H1 (cell line): ENCODE results near the gene SETD1B. TPM values are rescaled to one million over a fixed set of nuclear protein-coding genes. Genes with fewer than 3 reads are reported as not detected.

ENCODE experiments used
- CTCF ChIA-PET: fragments of 300-600 bp; sonication (Branson Sonifier 250); formaldehyde crosslinking; loops from one replicate; lab custom pipeline; 2021; ENCODE audit not compliant: partially characterized antibody; lab: Charles Lee
- POLR2A ChIA-PET: fragments of 300-600 bp; sonication (Branson Sonifier 250); formaldehyde crosslinking; loops from one replicate; lab custom pipeline; 2021; ENCODE audit warnings: inconsistent platforms; ENCODE audit not compliant: partially characterized antibody; lab: Charles Lee
- DNase-seq, 2 experiments: peaks; one replicate each; pipeline versions ENCODE4 v3.0.0 to v3.0.0-alpha.2; 2010 to 2022; ENCODE audit warnings: low spot score in 2 of 2, low read depth in 1 of 2, mixed read lengths in 1 of 2
- FAIRE-seq: peaks from 2 replicates; lab custom pipeline; 2011; peaks lifted over from hg19 to GRCh38; lab: Jason Lieb, UNC
- H2AFZ ChIP-seq: 2 replicates; pipeline ENCODE4 v1.8.1; 2012; ENCODE audit warnings: low read length, inconsistent platforms
- H2AK5ac ChIP-seq: 2 replicates; pipeline ENCODE4 v1.6.1; 2013; ENCODE audit warnings: low read depth, low read length
- H2BK120ac ChIP-seq: replicated peaks from 2 replicates; pipeline ENCODE3; 2013; ENCODE audit warnings: low read depth, low read length, inconsistent platforms
- H2BK12ac ChIP-seq: 2 replicates; pipeline ENCODE4 v1.6.1; 2013; ENCODE audit warnings: low read depth, low read length
- H2BK15ac ChIP-seq: 2 replicates; pipeline ENCODE4 v1.6.1; 2013; ENCODE audit warnings: low read length
- H2BK20ac ChIP-seq: 2 replicates; pipeline ENCODE4 v1.6.1; 2013; ENCODE audit warnings: low read length
- H2BK5ac ChIP-seq: 2 replicates; pipeline ENCODE4 v1.6.1; 2013; ENCODE audit warnings: low read depth, low read length
- H3K14ac ChIP-seq: 2 replicates; pipeline ENCODE4 v1.6.1; 2013; ENCODE audit warnings: inconsistent platforms; ENCODE audit not compliant: insufficient read length
- H3K18ac ChIP-seq: 2 replicates; pipeline ENCODE4 v1.6.1; 2013; ENCODE audit warnings: low read length; ENCODE audit errors: extremely low read depth
- H3K23ac ChIP-seq: 2 replicates; pipeline ENCODE4 v1.6.1; 2013; ENCODE audit warnings: inconsistent platforms; ENCODE audit not compliant: insufficient read length
- H3K23me2 ChIP-seq: 2 replicates; pipeline ENCODE4 v1.6.1; 2013; ENCODE audit warnings: low read depth, low read length
- H3K27ac ChIP-seq: 2 replicates; pipeline ENCODE4 v1.6.1; 2011; ENCODE audit warnings: low read depth, low read length, inconsistent platforms
- H3K27me3 ChIP-seq, 4 experiments: replicated peaks in 1 of 4; 1 replicate in 1 of 4; 2 replicates in 3 of 4; pipeline versions ENCODE4 v1.6.1 to v1.8.1; 2011 to 2013; ENCODE audit warnings: low read length in 3 of 4, mild to moderate bottlenecking in 3 of 4, inconsistent platforms in 2 of 4, mixed read lengths in 2 of 4, moderate library complexity in 1 of 4; ENCODE audit not compliant: control insufficient read depth in 3 of 4, insufficient read depth in 3 of 4; ENCODE audit errors: extremely low read depth in 1 of 4
- H3K36me3 ChIP-seq, 4 experiments: 2 replicates each; pipeline versions ENCODE4 v1.6.1 to v1.8.1; 2011 to 2013; ENCODE audit warnings: mild to moderate bottlenecking in 4 of 4, low read length in 3 of 4, moderate library complexity in 2 of 4, control low read depth in 1 of 4, inconsistent platforms in 1 of 4; ENCODE audit not compliant: insufficient read depth in 4 of 4, control insufficient read depth in 2 of 4
- H3K4ac ChIP-seq: replicated peaks from 2 replicates; pipeline ENCODE3; 2013; ENCODE audit warnings: low read length, low read depth, mixed read lengths, inconsistent platforms; ENCODE audit not compliant: insufficient read length
- H3K4me1 ChIP-seq, 4 experiments: replicated peaks in 1 of 4; 1 replicate in 1 of 4; 2 replicates in 3 of 4; pipeline versions ENCODE4 v1.6.1 to v1.8.1; 2011 to 2013; ENCODE audit warnings: low read length in 3 of 4, inconsistent platforms in 2 of 4, mixed read lengths in 1 of 4; ENCODE audit not compliant: insufficient read depth in 4 of 4, control insufficient read depth in 3 of 4
- H3K4me2 ChIP-seq, 2 experiments: 2 replicates each; pipeline versions ENCODE4 v1.6.1 to v1.8.1; 2011 to 2013; ENCODE audit warnings: low read depth in 2 of 2, low read length in 2 of 2, control low read depth in 1 of 2, inconsistent platforms in 1 of 2, mild to moderate bottlenecking in 1 of 2; ENCODE audit not compliant: insufficient read depth in 1 of 2
- H3K4me3 ChIP-seq, 4 experiments: fragments of 200-600, 300-600 bp in 1 of 4; sonication (generic), shearing (Covaris generic), sonication (Bioruptor Twin) in 1 of 4; 2 replicates each; pipeline versions ENCODE4 v1.5.1 to v1.8.1; 2011 to 2016; ENCODE audit warnings: low read length in 4 of 4, low read depth in 3 of 4, control low read depth in 2 of 4, inconsistent platforms in 2 of 4, mild to moderate bottlenecking in 2 of 4, mixed read lengths in 1 of 4, moderate library complexity in 1 of 4; ENCODE audit not compliant: insufficient read depth in 2 of 4; ENCODE audit errors: extremely low read depth in 1 of 4
- H3K56ac ChIP-seq: replicated peaks from 2 replicates; pipeline ENCODE3; 2013; ENCODE audit warnings: low read depth, mild to moderate bottlenecking, mixed read lengths, low read length, inconsistent platforms; ENCODE audit not compliant: insufficient read length
- H3K79me1 ChIP-seq: 2 replicates; pipeline ENCODE4 v1.6.1; 2013; ENCODE audit warnings: low read depth, low read length, control low read depth
- H3K79me2 ChIP-seq, 2 experiments: 2 replicates each; pipeline versions ENCODE4 v1.6.1 to v1.8.1; 2012 to 2013; ENCODE audit warnings: low read length in 2 of 2, mild to moderate bottlenecking in 2 of 2, inconsistent platforms in 1 of 2; ENCODE audit not compliant: insufficient read depth in 2 of 2, control insufficient read depth in 1 of 2
- H3K9ac ChIP-seq, 4 experiments: replicated peaks in 1 of 4; 1 replicate in 1 of 4; 2 replicates in 3 of 4; pipeline versions ENCODE4 v1.6.1 to v1.8.1; 2011 to 2013; ENCODE audit warnings: low read depth in 3 of 4, low read length in 3 of 4, control low read depth in 2 of 4, mild to moderate bottlenecking in 2 of 4, moderate library complexity in 2 of 4, inconsistent platforms in 1 of 4; ENCODE audit errors: extremely low read depth in 1 of 4
- H3K9me3 ChIP-seq, 2 experiments: 2 replicates each; pipeline versions ENCODE4 v1.6.1 to v1.8.1; 2012 to 2013; ENCODE audit warnings: mild to moderate bottlenecking in 2 of 2, moderate library complexity in 2 of 2, control low read depth in 1 of 2, inconsistent platforms in 1 of 2, low read depth in 1 of 2, low read length in 1 of 2, mixed read lengths in 1 of 2; ENCODE audit not compliant: insufficient read depth in 2 of 2
- H4K20me1 ChIP-seq, 2 experiments: replicated peaks in 1 of 2; 2 replicates each; pipeline versions ENCODE3 to v1.8.1; 2011 to 2013; ENCODE audit warnings: inconsistent platforms in 2 of 2, low read length in 2 of 2, mild to moderate bottlenecking in 1 of 2; ENCODE audit not compliant: insufficient read depth in 2 of 2, control insufficient read depth in 1 of 2
- H4K5ac ChIP-seq: 2 replicates; pipeline ENCODE4 v1.6.1; 2013; ENCODE audit warnings: low read length, low read depth, mixed read lengths, inconsistent platforms; ENCODE audit not compliant: insufficient read length
- H4K8ac ChIP-seq: 2 replicates; pipeline ENCODE4 v1.8.0; 2013; ENCODE audit warnings: mild to moderate bottlenecking, moderate library complexity, low read length, inconsistent platforms; ENCODE audit not compliant: insufficient read depth; ENCODE audit errors: extremely low read depth
- H4K91ac ChIP-seq: replicated peaks from 2 replicates; pipeline ENCODE3; 2013; ENCODE audit warnings: low read length, mixed read lengths, inconsistent platforms; ENCODE audit not compliant: insufficient read length
- EZH2 ChIP-seq: fragments of 200-600 bp; sonication (generic); IDR thresholded peaks from 2 replicates; pipeline ENCODE4 v1.7.1; 2012; ENCODE audit warnings: low read depth, mild to moderate bottlenecking, moderate library complexity, low read length, inconsistent platforms; ENCODE audit not compliant: severe bottlenecking
- HDAC2 ChIP-seq, 2 experiments: fragments of 300-600 bp in 1 of 2; sonication (generic) in 1 of 2; IDR thresholded peaks; 2 replicates each; pipeline ENCODE4 v1.6.1; 2011 to 2012; ENCODE audit warnings: low read depth in 2 of 2, low read length in 2 of 2, mild to moderate bottlenecking in 2 of 2, moderate library complexity in 2 of 2, borderline replicate concordance in 1 of 2, inconsistent platforms in 1 of 2
- RAD21 ChIP-seq, 2 experiments: IDR thresholded peaks in 1 of 2; conservative IDR thresholded peaks in 1 of 2; 2 replicates each; pipeline ENCODE4 v1.6.1; 2011; ENCODE audit warnings: low read depth in 2 of 2, low read length in 2 of 2, improper control_type of control experiment in 1 of 2, inconsistent platforms in 1 of 2, mild to moderate bottlenecking in 1 of 2, moderate library complexity in 1 of 2
- WGBS, 2 experiments: shearing (Covaris generic) in 1 of 2; methylation state at CpG; one replicate each; pipeline versions ENCODE4 v1.1.6 to v1.1.7; 2013 to 2015; ENCODE audit warnings: low lambda C conversion rate in 2 of 2, mixed read lengths in 2 of 2, inconsistent platforms in 1 of 2, low coverage in 1 of 2, missing lambda C conversion rate in 1 of 2; ENCODE audit not compliant: insufficient replicate concordance in 2 of 2, insufficient coverage in 1 of 2, insufficient read length in 1 of 2; ENCODE audit errors: extremely low coverage in 1 of 2, missing lambda C conversion rate in 1 of 2; 5-methylcytosine and 5-hydroxymethylcytosine counted together
- polyA plus RNA-seq, 7 experiments: library from polyadenylated mRNA; depleted of rRNA in 3 of 7; stranded (reverse) in 5 of 7; unstranded in 2 of 7; fragments of >200 nt in 5 of 7; fragments of 200-250 nt in 2 of 7; gene quantifications; 1 replicate in 5 of 7; 2 replicates in 1 of 7; 4 replicates in 1 of 7; pipeline versions ENCODE4 v1.2.1 to v1.2.3, GENCODE V29; 2011 to 2013; ENCODE audit warnings: missing spikeins in 2 of 7, mixed read lengths in 2 of 7
- total RNA-seq: library from RNA; stranded (reverse); fragmentation: NEBNext Ultra II Directional; extraction: Animal tissue kit (Norgen Biotek cat#: 25700); gene quantifications from 2 replicates; pipeline ENCODE4 v1.2.1, GENCODE V29; 2021

The SETD1B gene
- total and polyA plus RNA-seq, 2 of the 8 experiments (the other 6 are each of a cell fraction or from before 2014, with no cell fraction given), result 1.3 to 17.7 TPM

DNA sequence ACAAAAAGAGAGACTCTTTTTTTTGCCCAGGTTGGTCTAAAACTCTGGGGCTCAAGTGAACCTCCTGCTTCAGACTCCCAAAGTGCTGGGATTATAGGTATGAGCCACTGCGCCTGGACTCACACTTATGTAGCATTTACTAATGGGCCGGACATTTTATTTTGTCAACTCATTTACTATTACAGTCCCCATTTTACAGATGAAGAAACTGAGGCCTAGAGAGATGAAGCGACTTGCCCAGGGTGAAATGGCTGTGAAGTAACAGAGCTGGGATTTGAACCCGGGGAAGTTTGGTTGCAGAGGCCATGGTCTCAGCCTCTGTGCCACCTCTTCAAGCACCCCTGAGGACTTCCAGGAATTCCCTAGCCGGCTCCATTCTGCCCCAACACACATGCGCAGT is 45.4 kb downstream of the SETD1B start:
- Histone ChIP-seq H2AFZ (no peak overlapping the region), H4K91ac (no peak overlapping the region), H2BK5ac (no peak overlapping the region), H3K23ac (no peak overlapping the region), H3K36me3 (no peaks in the 10 kb centered on the region), H2AK5ac (no peak overlapping the region), H3K27me3 (no peaks in the 10 kb centered on the region), H2BK20ac (no peak overlapping the region), H3K18ac (no peak overlapping the region), H3K79me1 (no peaks in the 10 kb centered on the region), H3K4me2 (no peak overlapping the region), H4K8ac (no peak overlapping the region), H3K14ac (no peak overlapping the region), H3K9me3 (no peaks in the 10 kb centered on the region), H3K9ac (no peak overlapping the region), H4K20me1 (no peaks in the 10 kb centered on the region), H3K4ac (no peak overlapping the region), H3K23me2 (no peaks in the 10 kb centered on the region), H2BK120ac (no peak overlapping the region), H3K79me2 (no peaks in the 10 kb centered on the region), H4K5ac (no peak overlapping the region), H3K27ac (no peak overlapping the region), H3K4me1 (no peaks in the 10 kb centered on the region), H2BK15ac (no peak overlapping the region), H2BK12ac (no peak overlapping the region), H3K4me3 (no peak overlapping the region), H3K56ac (no peak overlapping the region)
- POLR2A ChIA-PET, result interaction anchor here (0.7 kb wide), 1 partner anchor 9 kb away, joined by 5 read pairs; no protein-coding TSS in a partner anchor
- CTCF ChIA-PET, result interaction anchor here (0.6 to 1.3 kb wide), 4 partner anchors 21 to 55 kb away, joined by 3 to 4 read pairs (median 3); partner anchors contain the start of gene RHOF
- 86% methylated on average over 6 of the region's 6 CpGs; no CpG with 5 or more reads in 1 of the 2 experiments for WGBS, 2 experiments
- DNase-seq (no peak), FAIRE-seq (no peak)
- no peak for TF ChIP-seq EZH2
- no peak for TF ChIP-seq RAD21 (IDR thresholded peaks at IDR 0.05 in 1 of 2, conservative IDR thresholded peaks at IDR 0.05 in 1 of 2; ENCODE audit: low read depth in 2 of 2, low read length in 2 of 2)
- no peak for TF ChIP-seq HDAC2 (IDR thresholded peaks at IDR 0.05; ENCODE audit: borderline replicate concordance in 1 of 2, low read depth in 2 of 2, low read length in 2 of 2)
